GM21423 (cell line): ENCODE measurements around the gene TMPRSS7.
A peak's percentile ranks its signal among the peaks of the same experiment; 100 is the strongest.
"Not testable (repeated sequence)": the region's sequence is repeated elsewhere in the genome, so short reads cannot be mapped to it uniquely, and the experiment has no call there.

Experiments used
- ATAC-seq: cut with Tn5 transposase; IDR thresholded peaks from one replicate; pipeline ENCODE4 v1.9.1; 2021; ENCODE audit warnings: mild to moderate bottlenecking, moderate library complexity; ENCODE audit not compliant: unreplicated experiment

TMPRSS7 gene

DNA sequence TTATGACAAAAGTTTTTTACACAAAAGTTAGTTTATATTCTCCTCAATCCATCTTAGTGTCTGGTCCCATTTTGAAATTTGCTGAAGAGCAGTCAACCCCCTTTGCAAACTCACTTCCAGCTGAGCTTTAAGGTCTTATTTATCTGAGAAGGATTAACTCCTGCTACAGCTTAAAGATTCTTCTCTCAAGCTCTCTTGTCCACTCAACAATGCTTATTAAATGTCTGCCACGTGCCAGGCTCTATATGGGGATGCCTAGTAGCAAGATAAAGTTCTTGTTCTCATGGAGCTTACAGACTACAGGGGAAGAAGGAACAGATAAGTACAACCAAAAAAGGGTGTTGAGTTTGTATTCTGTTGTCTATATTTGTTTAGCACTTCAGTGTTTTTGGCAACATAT lies 18.7 kb downstream of the TMPRSS7 start:
- ATAC-seq: no peak

DNA sequence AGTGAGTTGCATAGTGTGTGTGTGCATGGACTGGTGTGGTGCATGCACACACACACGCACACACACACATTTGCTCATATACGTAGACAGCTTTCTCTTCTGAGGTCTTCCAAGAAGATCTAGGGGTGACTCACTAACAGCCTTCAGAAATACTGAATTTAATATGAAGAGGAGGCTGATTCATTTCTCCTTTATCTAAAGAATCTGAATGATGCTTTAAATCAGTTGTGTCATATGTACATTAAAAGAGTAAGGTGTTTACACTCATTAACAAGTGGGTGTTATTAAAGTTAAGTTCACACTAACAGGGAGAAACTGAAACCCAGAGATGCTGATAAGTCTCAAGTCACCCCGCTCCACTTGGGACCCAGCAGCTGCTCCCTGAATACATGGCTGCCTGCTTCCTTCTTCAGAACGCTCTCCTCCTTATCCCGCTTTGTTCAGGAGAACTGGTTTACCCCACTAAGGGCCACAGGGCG lies 22.0 kb downstream of the TMPRSS7 start:
- ATAC-seq: no peak

DNA sequence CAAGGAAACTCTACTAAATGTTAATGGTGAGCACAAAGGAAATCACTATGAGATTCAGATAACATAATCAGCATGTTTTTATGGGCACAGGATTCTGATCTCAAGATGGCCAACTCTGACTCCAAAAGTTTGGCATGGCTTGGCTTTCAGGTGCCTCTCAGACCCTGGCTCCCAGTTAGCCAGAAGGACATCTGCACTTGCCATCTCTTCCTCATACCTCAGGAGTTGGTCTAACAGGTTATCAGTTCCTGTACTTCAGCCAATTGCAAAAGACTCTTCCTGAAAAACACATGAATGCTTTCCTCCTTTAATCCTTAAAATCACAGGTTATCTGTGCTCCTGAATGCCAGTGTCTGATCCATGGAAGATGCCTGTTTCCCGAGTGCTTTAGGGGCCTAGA lies 25.0 kb downstream of the TMPRSS7 start:
- ATAC-seq: no peak

DNA sequence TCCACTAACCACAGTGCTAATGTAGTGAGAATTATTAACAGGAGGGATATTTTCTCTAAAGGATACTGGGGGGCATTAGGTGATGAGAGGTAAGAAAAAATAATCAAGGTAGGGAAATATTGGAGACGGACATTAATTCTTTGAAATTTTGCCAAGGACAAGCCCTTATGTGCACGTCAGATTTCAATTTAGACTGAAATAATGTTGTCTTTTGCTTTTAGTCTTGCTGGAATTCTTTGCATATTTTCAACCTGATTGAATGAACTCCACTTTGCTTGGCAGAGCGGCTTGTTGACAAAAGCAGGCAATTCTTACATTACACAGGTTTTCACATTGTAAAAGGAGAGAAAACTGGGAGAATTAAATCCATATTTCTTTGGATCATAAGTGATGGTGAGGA lies 26.6 kb downstream of the TMPRSS7 start:
- no peak for ATAC-seq

DNA sequence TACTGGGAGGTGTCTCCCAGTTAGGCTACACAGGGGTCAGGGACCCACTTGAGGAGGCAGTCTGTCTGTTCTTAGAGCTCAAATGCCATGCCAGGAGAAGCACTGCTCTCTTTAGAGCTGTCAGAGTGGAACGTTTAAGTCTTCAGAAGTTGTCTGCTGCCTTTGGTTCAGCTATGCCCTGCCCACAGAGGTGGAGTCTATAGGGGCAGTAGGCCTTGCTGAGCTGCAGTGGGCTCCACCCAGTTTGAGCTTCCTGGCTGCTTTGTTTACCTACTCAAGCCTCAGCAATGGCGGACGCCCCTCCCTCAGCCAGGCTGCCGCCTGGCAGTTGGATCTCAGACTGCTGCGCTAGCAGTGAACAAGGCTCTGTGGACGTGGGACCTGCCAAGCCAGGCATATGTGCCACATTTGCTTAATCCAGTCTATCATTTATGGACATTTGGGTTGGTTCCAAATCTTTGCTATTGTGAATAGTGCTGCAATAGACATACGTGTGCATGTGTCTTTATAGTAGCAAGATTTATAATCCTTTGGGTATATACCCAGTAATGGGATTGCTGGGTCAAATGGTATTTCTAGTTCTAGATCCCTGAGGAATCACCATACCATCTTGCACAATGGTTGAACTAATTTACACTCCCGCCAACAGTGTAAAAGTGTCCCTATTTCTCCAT lies 38.0 kb downstream of the TMPRSS7 start:
- not testable (repeated sequence) for ATAC-seq

DNA sequence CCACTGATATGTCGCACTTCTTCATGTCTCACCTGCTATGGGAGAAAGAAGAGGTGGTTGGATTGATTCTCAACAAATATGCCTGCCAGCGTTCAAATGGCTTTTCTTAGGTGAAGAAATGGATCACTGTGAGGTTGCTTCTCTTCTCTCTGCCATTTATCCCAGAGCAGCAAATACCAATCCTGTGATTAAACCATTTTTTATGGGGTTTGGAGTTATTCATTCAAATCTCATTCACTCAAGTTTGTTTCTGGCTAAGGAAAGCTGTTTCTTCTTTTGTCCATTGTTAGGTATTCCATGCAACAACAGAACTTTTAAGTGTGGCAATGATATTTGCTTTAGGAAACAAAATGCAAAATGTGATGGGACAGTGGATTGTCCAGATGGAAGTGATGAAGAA lies 39.5 kb downstream of the TMPRSS7 start:
- no peak for ATAC-seq

DNA sequence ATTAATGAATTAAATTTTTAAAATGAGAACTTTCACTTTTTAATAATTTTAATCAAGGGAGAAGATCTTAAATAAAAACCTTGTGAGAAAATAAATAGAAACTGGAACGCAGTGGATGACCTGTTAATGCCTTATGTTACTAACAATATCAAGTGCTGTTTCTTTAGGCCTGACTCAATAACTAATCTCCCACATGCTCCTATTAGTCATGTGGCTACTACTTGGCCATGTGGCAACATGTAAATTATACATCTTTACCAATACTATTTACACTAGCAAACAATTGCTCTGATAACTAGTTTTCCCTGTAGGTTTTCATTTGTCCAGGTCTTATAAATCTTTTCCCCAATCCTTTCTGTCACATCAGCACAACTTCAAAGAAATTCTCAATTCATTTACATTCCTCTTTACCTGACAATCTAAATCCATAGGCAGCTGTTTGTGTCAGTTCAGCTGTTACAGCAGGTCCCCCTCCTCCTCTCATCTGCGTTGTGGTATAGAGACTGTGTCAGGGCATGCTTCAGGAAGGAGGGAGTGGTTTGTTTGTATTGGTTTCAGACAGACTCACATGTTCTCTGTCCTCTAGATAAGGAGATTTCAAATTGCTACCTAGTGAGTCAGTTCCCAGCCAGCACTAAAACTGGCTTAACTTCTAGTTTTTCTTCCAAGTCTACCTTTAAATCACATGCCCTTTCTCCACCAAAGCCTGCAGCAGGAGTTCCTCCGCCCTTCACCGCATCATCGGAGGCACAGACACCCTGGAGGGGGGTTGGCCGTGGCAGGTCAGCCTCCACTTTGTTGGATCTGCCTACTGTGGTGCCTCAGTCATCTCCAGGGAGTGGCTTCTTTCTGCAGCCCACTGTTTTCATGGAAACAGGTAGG lies 40.3 kb downstream of the TMPRSS7 start:
- ATAC-seq: no peak

DNA sequence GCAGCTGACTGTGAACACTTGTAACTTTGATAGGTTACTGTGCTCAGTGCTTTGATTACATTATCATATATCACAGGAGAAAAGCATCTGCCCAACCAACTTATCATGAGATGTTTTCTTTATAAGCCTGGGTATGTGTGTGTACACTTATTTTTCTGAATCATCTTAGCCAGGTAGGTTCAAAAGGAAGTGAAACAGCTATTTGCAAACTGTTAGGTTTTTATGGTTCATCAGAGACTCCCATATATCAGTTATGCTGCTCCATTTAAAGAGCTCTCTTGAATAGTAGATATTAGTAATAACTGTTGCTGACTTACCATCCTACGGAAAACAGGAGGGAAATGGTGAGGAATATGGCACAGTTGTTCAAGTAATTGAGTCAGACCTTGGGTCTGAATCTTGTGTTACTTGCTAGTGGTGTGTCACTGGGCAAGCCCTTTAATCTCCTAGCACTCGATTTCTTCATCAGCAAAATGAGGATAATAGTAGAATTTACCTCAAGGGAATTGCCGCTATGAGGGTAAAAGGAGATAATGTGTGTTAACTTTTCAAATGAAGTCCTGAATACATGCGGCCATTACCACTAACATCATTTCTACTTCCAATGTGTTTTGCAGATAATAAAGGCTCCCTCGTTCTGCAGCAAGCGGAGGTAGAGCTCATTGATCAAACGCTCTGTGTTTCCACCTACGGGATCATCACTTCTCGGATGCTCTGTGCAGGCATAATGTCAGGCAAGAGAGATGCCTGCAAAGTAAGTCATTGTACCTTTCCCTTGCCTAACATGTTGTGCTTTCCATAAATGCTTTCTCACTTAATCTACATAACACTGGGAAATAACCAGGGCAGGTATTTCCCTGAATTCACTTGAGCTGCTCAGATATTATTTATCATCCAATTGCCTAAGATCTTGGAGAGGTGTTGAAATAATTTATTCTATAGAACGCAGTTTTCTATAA lies 43.9 kb downstream of the TMPRSS7 start:
- ATAC-seq: no peak

DNA sequence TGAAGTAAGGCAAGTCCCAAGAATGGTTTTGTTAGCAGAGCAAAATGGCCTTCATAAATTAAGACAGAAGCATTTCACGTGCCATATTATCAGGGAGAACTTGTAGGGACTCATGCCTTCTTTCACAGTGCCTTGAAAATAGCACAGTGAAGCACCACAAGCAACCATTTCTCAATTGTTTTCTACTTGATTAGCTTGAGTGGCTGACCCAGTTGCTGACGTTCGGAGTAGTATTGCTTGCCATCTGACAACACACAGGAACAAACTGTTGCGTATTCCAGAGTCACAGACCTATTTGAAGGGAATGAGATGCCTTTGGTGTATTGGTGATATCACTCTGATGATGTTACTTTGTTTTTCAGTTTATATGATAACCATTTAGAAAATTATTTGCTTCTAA lies 48.7 kb downstream of the TMPRSS7 start:
- no peak for ATAC-seq

DNA sequence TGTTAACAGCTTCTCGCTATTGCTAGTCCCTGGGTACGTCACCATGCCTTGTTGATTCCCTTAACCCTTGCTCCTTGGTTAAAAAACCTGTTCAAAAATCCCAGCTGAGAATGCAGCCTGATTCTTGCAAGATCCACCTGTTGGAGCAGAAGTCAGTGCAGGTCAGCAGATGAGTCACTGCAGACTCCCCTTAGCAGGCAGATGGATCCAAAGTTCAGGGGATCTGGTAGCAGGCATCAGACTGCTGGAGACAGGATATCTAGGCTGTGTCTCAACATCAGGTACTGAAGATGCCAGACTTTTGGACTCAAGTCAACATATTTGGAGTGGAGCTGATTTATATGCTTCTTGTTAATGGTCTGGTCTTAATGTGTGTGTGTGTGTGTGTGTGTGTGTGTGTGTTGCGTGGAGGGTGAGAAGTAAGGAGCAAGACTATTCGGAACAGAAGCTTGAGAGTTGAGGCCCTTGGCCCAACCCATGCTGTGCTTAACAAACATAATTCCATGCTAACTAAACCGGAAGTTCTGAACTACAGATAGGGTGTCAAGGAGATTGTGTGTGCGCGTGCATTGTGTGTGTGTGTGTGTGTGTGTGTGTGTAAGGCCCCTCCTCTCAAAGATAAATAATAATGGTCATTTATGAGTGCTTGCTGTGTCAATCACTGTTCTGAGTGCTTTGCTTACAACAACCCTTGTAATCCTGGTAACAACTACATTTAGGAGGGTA lies 50.6 kb downstream of the TMPRSS7 start:
- ATAC-seq: no peak

DNA sequence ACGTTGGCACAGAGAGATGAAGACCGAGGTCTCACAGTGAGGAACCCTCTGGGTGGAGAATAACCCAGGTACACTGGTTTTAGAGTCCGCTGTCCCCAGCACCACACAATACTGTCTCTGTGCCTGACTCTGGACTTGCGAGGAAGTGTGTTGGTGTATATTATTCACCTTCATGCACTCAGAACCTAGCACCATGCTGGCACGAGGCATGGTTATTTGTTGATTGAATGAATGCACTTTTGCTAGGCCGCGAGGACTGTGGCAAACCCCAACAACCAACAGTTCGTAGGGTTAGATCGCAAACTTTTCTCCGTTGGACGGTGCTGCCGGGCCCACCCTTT lies 51.2 kb downstream of the TMPRSS7 start:
- no peak for ATAC-seq

DNA sequence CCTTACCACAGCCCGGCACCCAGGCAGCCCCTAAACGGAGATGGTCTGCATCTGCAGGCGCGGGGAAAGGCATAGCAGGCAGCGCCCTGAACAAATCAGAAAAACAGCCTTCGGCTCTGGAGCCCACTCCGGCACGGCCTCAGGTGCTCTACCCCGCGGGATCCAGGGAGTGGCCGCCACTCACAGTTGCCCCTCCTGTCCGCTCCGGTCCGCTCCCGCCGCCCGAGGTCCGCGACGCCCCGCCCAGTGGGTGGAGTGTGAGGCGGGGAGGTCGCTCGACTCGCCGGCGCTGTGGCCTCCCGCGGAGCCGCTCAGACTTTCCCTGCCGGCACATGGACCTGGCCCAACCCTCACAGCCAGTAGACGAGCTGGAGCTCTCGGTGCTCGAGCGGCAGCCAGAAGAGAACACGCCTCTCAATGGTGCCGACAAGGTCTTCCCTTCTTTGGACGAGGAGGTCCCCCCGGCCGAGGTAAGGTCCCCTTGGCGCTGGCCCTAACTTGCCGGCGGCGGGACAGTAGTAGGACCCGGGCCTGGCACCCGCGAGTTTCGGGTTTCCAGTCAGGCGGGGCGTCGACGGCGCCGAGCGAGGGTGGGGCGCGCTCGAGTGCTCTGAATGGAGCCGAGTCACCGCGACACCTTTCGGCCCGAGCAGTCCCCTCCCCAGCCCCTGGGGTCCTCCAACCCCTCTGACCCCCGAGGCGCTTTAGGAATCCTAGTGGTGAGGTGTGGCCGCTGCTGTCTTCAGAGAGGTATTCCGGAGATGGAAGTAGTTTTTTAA lies 51.7 kb downstream of the TMPRSS7 start, which contains the start of gene C3orf52:
Gene C3orf52, plus strand, starts transcription at position 314 of the 779 bp plus-strand sequence. Its CDS starts 19 bp downstream, at position 333.
- peak; percentile 74 for ATAC-seq

DNA sequence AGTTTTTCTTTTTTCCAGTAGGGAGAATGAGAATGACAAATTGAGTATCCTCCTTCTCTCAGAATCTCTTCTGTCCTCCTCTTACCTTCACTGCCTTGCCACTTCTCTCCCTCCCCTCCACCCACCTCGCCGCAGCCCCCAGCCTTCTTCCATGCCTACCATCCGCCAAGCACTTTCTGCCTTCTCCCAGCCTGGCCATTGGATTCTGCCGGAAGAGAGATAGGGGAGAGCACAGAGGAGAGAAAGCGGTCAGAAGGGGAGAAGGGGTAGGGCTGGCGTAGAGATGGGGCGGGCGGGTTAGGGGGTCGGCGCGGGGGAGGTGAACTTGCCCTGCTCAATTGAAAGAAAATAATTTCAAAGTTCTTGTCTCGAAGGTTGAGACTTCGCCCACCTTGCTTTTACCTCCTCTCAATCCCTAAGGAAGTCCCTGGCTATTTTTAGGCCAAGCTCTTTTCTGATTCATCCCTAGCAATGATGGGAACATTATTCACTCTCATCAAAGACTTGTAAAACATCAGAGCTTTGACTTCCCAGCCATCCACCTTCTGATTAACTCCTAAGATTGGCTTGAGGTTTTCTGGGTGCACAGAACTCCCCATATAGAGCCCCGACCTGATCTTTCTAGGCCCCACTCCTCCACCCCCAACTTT lies 52.5 kb downstream of the TMPRSS7 start:
- no peak for ATAC-seq

DNA sequence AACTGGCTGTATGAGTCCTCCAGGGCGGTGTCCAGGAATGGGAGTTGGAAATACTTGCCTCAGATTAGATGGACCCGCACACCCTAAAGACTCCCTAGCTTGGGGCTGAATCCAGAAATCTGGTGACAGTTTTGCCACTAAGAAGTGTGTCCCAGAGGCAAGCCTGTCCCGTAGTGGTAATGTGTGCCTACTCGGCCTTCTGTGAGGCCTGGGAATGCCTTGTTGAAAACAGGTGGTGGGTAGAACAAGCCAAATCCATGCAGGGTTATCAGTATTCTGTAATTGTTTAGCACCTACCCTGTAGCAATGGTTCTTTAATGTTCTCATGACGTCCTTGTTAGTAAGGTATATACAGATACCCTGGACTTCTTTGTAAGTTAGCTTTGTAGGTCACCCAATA lies 53.2 kb downstream of the TMPRSS7 start:
- ATAC-seq: no peak

DNA sequence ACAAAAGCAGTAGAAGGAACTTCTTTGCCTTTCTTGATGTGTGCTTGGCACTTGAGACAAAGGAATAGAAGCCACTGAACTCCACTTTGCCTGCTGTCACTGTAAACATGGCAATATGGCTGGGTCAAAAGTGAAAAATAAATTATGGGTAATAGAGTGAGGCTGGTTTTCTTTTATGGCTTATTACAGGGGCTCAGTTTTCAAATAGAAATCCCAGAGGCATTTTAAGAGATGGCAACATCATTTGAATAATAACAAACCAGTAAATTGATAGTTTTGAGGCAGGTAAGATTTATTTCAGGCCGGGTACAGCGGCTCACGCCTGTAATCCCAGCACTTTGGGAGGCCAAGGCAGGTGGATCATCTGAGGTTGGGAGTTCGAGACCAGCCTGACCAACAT lies 54.4 kb downstream of the TMPRSS7 start:
- ATAC-seq: no peak

DNA sequence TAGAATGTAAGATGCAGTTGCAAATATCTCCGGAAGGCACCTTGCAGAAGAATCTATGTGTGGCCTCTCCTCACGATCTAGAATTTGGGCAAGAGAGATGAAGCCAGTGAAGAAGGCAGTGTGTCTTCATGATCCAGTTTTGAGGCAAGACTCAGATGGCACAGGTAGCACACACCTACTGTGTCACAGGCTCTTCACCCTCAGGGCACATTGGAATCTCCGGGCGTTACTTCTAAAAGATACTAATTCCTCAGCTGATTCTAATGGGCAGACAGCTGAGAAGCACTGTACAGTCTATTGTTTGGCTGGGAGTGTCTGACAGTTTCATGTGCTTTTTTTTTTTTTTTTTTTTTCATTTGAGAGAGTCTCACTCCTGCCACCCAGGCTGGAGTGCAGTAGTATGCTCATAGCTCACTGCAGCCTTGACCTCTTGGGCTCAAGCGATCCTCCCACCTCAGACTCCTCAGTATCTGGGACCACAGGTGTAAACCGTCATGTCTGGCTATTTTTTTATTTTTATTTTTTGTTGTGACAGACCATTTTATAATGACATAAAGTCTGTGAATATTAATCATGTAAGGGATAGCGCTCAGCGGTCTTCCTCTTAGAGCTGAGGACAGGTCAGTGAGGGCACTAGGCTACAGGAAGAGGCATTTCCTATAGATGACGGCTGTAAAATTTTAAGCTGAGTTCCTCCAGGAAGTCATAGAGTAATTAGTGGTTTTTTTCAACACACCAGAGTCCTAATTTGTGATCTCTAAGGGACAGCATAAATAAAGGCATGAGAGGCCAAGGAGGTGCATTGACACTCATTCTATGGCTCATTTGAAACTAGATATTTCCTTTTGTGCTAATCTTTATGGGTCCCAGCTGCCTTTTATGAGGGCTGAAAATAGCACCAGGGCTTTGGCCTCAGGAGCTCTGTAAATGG lies 55.7 kb downstream of the TMPRSS7 start:
- no peak for ATAC-seq

DNA sequence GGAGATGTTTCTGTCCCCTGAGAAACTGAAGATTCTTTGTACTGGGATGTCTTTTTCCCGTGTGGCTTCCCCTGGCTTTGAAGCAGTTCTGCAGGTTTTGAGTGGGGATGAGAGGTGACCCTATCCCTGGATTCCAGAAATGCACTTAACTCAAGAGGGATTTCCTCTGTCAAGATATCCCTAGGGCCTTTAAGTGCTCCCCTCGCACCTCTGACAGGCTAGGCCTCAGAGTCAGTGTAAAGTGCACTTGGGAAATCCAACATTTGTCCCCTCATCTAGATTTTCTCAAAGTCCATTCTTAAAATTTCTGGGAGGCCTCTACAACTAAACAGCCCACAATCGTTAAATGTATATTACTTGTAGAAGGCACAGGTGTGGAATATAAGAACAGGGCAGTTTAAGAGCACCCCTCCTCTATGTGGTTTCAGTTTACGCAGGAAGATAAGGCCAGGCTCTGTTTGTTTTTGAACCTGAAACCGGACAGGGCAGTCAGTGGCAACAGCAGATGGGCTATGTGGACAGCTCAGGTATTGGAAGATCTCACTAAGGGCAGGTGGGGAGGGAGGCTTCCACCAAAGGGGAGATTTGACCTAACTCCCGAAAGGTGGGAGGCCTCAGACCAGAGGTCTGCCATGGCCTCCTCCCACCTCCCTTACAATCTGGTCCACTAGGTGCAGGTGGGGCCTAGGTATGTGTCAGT lies 56.5 kb downstream of the TMPRSS7 start:
- no peak for ATAC-seq
